KMS-11 (cell line): ENCODE data around the gene ARHGEF39.

ENCODE experiments used
- H2AFZ ChIP-seq: fragments of 200-600 bp; sonication (generic); 2 replicates; pipeline ENCODE4 v1.6.1; 2016; ENCODE audit warnings: antibody characterized with exemption, mixed run types, low read depth
- H3K27ac ChIP-seq: fragments of 200-600 bp; sonication (generic); 2 replicates; pipeline ENCODE4 v1.6.1; 2016; ENCODE audit warnings: mild to moderate bottlenecking, mixed run types
- H3K27me3 ChIP-seq: fragments of 200-600 bp; sonication (generic); 2 replicates; pipeline ENCODE4 v1.6.1; 2017; ENCODE audit warnings: mild to moderate bottlenecking, low read depth, mixed run types, moderate library complexity; ENCODE audit not compliant: insufficient read depth
- H3K36me3 ChIP-seq: fragments of 200-600 bp; sonication (generic); 2 replicates; pipeline ENCODE4 v1.6.1; 2017; ENCODE audit warnings: mild to moderate bottlenecking, mixed run types; ENCODE audit not compliant: insufficient read depth
- H3K4me1 ChIP-seq: fragments of 200-600 bp; sonication (generic); 2 replicates; pipeline ENCODE4 v1.6.1; 2016; ENCODE audit warnings: mild to moderate bottlenecking, low read depth, mixed run types; ENCODE audit not compliant: poor library complexity, severe bottlenecking
- H3K4me2 ChIP-seq: fragments of 200-600 bp; sonication (generic); 2 replicates; pipeline ENCODE4 v1.7.0; 2016; ENCODE audit warnings: mild to moderate bottlenecking, mixed run types
- H3K4me3 ChIP-seq: fragments of 200-600 bp; sonication (generic); IDR thresholded peaks from 2 replicates; pipeline ENCODE4 v1.6.1; 2017; ENCODE audit warnings: low read depth, low read length, mixed read lengths; ENCODE audit not compliant: insufficient read depth
- H3K79me2 ChIP-seq: fragments of 200-600 bp; sonication (generic); 2 replicates; pipeline ENCODE4 v1.6.1; 2016; ENCODE audit warnings: low read depth, mixed run types; ENCODE audit not compliant: insufficient read depth
- H3K9ac ChIP-seq: fragments of 200-600 bp; sonication (generic); 2 replicates; pipeline ENCODE4 v1.6.1; 2016; ENCODE audit warnings: mild to moderate bottlenecking, mixed run types
- H4K20me1 ChIP-seq: fragments of 200-600 bp; sonication (generic); 2 replicates; pipeline ENCODE4 v1.6.1; 2016; ENCODE audit warnings: mild to moderate bottlenecking, mixed run types; ENCODE audit not compliant: insufficient read depth
- CTCF ChIP-seq: fragments of 200-600 bp; sonication (generic); conservative IDR thresholded peaks from 2 replicates; pipeline ENCODE4 v1.6.1; 2017; ENCODE audit warnings: low read depth, mild to moderate bottlenecking, antibody characterized with exemption, low read length, moderate library complexity, mixed read lengths

The ARHGEF39 gene

GRCh38 chr9:35619800-35620158, 45.2 kb downstream of the ARHGEF39 start:
- Histone ChIP-seq H4K20me1 (no peaks in the 10 kb centered on the region), H3K4me1 (peaks cover 9% of the 10 kb centered on the region), H3K36me3 (no peaks in the 10 kb centered on the region), H3K27ac (no peak overlapping the region), H3K4me2 (no peak overlapping the region), H2AFZ (no peak overlapping the region), H3K79me2 (no peaks in the 10 kb centered on the region), H3K27me3 (no peaks in the 10 kb centered on the region), H3K9ac (no peak overlapping the region), H3K4me3 (no peak overlapping the region)
- TF ChIP-seq CTCF = no peak

GRCh38 chr9:35618854-35619799, 45.9 kb downstream of the ARHGEF39 start:
- no peak overlapping the region for H3K9ac ChIP-seq
- H3K4me2 ChIP-seq = no peak overlapping the region

GRCh38 chr9:35618325-35618727, 46.7 kb downstream of the ARHGEF39 start, which contains the start of gene CD72:
Gene CD72 (minus strand): TSS chr9:35618413. CDS start chr9:35618303, 110 bp downstream.
- H2AFZ ChIP-seq = no peak within 1 kb of the TSS
- TF ChIP-seq CTCF = no peak

More at GRCh38 chr9:35618854-35619799, 45.9 kb downstream of the ARHGEF39 start:
- no peaks in the 10 kb centered on the region for H3K27me3 ChIP-seq
- H3K4me3 ChIP-seq = no peak overlapping the region
- no peaks in the 10 kb centered on the region for H3K79me2 ChIP-seq
- no peaks in the 10 kb centered on the region for H3K36me3 ChIP-seq
- no peaks in the 10 kb centered on the region for H4K20me1 ChIP-seq
- TF ChIP-seq CTCF = no peak
- H2AFZ ChIP-seq = no peak overlapping the region
- H3K27ac ChIP-seq = no peak overlapping the region
- H3K4me1 ChIP-seq = peaks cover 9% of the 10 kb centered on the region

GRCh38 chr9:35617548-35617947, 47.4 kb downstream of the ARHGEF39 start:
- H4K20me1 ChIP-seq = no peaks in the 10 kb centered on the region
- no peak overlapping the region for H3K27ac ChIP-seq
- H3K27me3 ChIP-seq = no peaks in the 10 kb centered on the region
- no peak overlapping the region for H3K4me2 ChIP-seq
- H3K36me3 ChIP-seq = no peaks in the 10 kb centered on the region
- no peak overlapping the region for H3K4me3 ChIP-seq
- TF ChIP-seq CTCF = no peak
- H2AFZ ChIP-seq = no peak overlapping the region
- H3K79me2 ChIP-seq = no peaks in the 10 kb centered on the region
- H3K9ac ChIP-seq = no peak overlapping the region
- peaks cover 12% of the 10 kb centered on the region for H3K4me1 ChIP-seq

More at GRCh38 chr9:35618325-35618727, 46.7 kb downstream of the ARHGEF39 start, which contains the start of gene CD72:
- Histone ChIP-seq H3K79me2 (no peaks in the 10 kb centered on the region), H3K4me1 (peaks cover 9% of the 10 kb centered on the region), H3K4me2 (no peak within 1 kb of the TSS), H3K36me3 (no peaks in the 10 kb centered on the region), H3K9ac (no peak within 1 kb of the TSS), H3K27me3 (no peaks in the 10 kb centered on the region), H3K4me3 (no peak within 1 kb of the TSS), H4K20me1 (no peaks in the 10 kb centered on the region), H3K27ac (no peak within 1 kb of the TSS)
